HCT116 (cell line): ENCODE measurements around the gene IGFBP7.
"Not testable (repeated sequence)": the region's sequence is repeated elsewhere in the genome, so short reads cannot be mapped to it uniquely, and the experiment has no call there.

Experiments
- EZH2 ChIP-seq: fragments of 200-600 bp; sonication (generic); IDR thresholded peaks from 2 replicates; pipeline ENCODE4 v1.6.1; 2017; ENCODE audit warnings: antibody characterized with exemption, mixed run types
- EZH2phosphoT487 ChIP-seq: fragments of 200-600 bp; IDR thresholded peaks from 2 replicates; pipeline ENCODE4 v1.6.1; 2018; ENCODE audit warnings: antibody characterized with exemption, borderline replicate concordance
- RAD21 ChIP-seq: IDR thresholded peaks from 2 replicates; pipeline ENCODE4 v1.6.1; 2012; ENCODE audit warnings: low read depth, mild to moderate bottlenecking
- TCF7L2 ChIP-seq: IDR thresholded peaks from 2 replicates; pipeline ENCODE4 v1.7.0; 2011; ENCODE audit warnings: borderline replicate concordance, inconsistent platforms; ENCODE audit not compliant: insufficient read depth, insufficient read length; ENCODE audit errors: extremely low read depth
- YY1 ChIP-seq: IDR thresholded peaks from 2 replicates; pipeline ENCODE4 v1.6.1; 2011; ENCODE audit warnings: low read length, low read depth, moderate library complexity, mild to moderate bottlenecking; ENCODE audit not compliant: insufficient replicate concordance; ENCODE audit errors: extremely low read depth
- TF ChIP-seq, protein P1 (sequence below): IDR thresholded peaks from 2 replicates; pipeline ENCODE4 v1.6.1; 2011; ENCODE audit warnings: mild to moderate bottlenecking, low read length, moderate library complexity; ENCODE audit not compliant: insufficient replicate concordance; ENCODE audit errors: extremely low read depth
- TF ChIP-seq, protein P2 (sequence below): IDR thresholded peaks from 2 replicates; pipeline ENCODE4 v1.6.1; 2012
- TF ChIP-seq, protein P3 (sequence below): IDR thresholded peaks from 2 replicates; pipeline ENCODE4 v1.6.1; 2012; ENCODE audit warnings: low read depth
- TF ChIP-seq, protein P4 (sequence below), 3 experiments: fragments of 200-600 bp in 1 of 3; sonication (generic) in 1 of 3; IDR thresholded peaks in 2 of 3; conservative IDR thresholded peaks in 1 of 3; 2 replicates each; pipeline ENCODE4 v1.5.1; 2012 to 2017; ENCODE audit warnings: low read depth in 2 of 3, low read length in 2 of 3, antibody characterized with exemption in 1 of 3, borderline replicate concordance in 1 of 3, control low read depth in 1 of 3, mild to moderate bottlenecking in 1 of 3, mixed read lengths in 1 of 3, mixed run types in 1 of 3, moderate library complexity in 1 of 3; ENCODE audit not compliant: insufficient read depth in 1 of 3

DNA sequence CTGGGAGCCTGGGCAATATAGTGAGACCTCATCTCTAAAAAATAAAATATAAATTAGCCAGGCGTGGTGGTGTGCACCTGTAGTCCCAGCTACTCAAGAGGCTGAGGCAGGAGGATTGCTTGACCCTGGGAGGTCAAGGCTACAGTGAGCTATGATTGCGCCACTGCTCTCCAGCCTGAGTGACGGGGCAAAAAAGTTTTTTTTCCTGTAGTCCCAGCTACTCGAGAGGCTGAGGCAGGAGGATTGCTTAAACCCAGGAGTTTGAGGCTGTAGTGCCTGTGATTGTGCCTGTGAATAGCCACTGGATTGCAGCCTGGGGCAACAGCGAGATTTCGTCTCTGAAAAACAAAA is 49.5 kb downstream of the IGFBP7 start:
- TF ChIP-seq RAD21, TCF7L2, EZH2, YY1, EZH2phosphoT487: not testable (repeated sequence)
- TF ChIP-seq, protein P1, sequence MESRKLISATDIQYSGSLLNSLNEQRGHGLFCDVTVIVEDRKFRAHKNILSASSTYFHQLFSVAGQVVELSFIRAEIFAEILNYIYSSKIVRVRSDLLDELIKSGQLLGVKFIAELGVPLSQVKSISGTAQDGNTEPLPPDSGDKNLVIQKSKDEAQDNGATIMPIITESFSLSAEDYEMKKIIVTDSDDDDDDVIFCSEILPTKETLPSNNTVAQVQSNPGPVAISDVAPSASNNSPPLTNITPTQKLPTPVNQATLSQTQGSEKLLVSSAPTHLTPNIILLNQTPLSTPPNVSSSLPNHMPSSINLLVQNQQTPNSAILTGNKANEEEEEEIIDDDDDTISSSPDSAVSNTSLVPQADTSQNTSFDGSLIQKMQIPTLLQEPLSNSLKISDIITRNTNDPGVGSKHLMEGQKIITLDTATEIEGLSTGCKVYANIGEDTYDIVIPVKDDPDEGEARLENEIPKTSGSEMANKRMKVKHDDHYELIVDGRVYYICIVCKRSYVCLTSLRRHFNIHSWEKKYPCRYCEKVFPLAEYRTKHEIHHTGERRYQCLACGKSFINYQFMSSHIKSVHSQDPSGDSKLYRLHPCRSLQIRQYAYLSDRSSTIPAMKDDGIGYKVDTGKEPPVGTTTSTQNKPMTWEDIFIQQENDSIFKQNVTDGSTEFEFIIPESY, result not testable (repeated sequence)
- TF ChIP-seq, protein P2, sequence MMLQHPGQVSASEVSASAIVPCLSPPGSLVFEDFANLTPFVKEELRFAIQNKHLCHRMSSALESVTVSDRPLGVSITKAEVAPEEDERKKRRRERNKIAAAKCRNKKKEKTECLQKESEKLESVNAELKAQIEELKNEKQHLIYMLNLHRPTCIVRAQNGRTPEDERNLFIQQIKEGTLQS, result not testable (repeated sequence)
- TF ChIP-seq, protein P3, sequence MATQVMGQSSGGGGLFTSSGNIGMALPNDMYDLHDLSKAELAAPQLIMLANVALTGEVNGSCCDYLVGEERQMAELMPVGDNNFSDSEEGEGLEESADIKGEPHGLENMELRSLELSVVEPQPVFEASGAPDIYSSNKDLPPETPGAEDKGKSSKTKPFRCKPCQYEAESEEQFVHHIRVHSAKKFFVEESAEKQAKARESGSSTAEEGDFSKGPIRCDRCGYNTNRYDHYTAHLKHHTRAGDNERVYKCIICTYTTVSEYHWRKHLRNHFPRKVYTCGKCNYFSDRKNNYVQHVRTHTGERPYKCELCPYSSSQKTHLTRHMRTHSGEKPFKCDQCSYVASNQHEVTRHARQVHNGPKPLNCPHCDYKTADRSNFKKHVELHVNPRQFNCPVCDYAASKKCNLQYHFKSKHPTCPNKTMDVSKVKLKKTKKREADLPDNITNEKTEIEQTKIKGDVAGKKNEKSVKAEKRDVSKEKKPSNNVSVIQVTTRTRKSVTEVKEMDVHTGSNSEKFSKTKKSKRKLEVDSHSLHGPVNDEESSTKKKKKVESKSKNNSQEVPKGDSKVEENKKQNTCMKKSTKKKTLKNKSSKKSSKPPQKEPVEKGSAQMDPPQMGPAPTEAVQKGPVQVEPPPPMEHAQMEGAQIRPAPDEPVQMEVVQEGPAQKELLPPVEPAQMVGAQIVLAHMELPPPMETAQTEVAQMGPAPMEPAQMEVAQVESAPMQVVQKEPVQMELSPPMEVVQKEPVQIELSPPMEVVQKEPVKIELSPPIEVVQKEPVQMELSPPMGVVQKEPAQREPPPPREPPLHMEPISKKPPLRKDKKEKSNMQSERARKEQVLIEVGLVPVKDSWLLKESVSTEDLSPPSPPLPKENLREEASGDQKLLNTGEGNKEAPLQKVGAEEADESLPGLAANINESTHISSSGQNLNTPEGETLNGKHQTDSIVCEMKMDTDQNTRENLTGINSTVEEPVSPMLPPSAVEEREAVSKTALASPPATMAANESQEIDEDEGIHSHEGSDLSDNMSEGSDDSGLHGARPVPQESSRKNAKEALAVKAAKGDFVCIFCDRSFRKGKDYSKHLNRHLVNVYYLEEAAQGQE, result not testable (repeated sequence)
- TF ChIP-seq, protein P4, sequence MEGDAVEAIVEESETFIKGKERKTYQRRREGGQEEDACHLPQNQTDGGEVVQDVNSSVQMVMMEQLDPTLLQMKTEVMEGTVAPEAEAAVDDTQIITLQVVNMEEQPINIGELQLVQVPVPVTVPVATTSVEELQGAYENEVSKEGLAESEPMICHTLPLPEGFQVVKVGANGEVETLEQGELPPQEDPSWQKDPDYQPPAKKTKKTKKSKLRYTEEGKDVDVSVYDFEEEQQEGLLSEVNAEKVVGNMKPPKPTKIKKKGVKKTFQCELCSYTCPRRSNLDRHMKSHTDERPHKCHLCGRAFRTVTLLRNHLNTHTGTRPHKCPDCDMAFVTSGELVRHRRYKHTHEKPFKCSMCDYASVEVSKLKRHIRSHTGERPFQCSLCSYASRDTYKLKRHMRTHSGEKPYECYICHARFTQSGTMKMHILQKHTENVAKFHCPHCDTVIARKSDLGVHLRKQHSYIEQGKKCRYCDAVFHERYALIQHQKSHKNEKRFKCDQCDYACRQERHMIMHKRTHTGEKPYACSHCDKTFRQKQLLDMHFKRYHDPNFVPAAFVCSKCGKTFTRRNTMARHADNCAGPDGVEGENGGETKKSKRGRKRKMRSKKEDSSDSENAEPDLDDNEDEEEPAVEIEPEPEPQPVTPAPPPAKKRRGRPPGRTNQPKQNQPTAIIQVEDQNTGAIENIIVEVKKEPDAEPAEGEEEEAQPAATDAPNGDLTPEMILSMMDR (IDR thresholded peaks at IDR 0.05 in 2 of 3, conservative IDR thresholded peaks at IDR 0.05 in 1 of 3; ENCODE audit: borderline replicate concordance in 1 of 3, insufficient read depth in 1 of 3, low read depth in 2 of 3, low read length in 2 of 3), result not testable (repeated sequence)
